Testis (tissue), 2 donors: ENCODE data around the gene VRK2.

Source experiments
- POLR2A ChIP-seq: fragments of 450-650 bp; IDR thresholded peaks from one replicate; pipeline ENCODE4 v1.6.1; 2017; ENCODE audit warnings: antibody characterized with exemption, mild to moderate bottlenecking, moderate library complexity
- TF ChIP-seq, protein P1 (sequence below), 3 experiments: fragments of 450-650 bp in 2 of 3; fragments of 200-600 bp in 1 of 3; sonication (generic) in 1 of 3; IDR thresholded peaks; one replicate each; pipeline ENCODE4 v1.5.1; 2016 to 2019; ENCODE audit warnings: antibody characterized with exemption in 3 of 3, mild to moderate bottlenecking in 2 of 3, moderate library complexity in 1 of 3

DNA sequence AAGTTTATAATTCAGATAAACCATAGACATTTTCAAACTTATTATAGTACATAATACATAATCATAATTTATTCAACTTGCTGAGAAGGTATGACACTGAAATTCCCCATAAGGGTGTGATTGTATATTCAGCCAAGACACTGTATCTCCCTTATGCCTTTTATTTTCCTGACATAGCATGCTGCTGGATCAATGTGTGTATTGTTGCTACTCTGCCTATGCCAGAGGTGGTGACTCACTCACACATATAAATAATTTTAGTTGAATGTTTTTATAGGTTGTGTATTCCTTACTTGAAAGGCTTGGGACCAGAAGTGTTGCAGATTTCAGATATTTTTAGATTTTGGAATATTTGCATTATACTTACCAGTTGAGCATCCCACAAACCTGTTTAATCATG is 86.8 kb downstream of the VRK2 start:
- TF ChIP-seq, protein P1, sequence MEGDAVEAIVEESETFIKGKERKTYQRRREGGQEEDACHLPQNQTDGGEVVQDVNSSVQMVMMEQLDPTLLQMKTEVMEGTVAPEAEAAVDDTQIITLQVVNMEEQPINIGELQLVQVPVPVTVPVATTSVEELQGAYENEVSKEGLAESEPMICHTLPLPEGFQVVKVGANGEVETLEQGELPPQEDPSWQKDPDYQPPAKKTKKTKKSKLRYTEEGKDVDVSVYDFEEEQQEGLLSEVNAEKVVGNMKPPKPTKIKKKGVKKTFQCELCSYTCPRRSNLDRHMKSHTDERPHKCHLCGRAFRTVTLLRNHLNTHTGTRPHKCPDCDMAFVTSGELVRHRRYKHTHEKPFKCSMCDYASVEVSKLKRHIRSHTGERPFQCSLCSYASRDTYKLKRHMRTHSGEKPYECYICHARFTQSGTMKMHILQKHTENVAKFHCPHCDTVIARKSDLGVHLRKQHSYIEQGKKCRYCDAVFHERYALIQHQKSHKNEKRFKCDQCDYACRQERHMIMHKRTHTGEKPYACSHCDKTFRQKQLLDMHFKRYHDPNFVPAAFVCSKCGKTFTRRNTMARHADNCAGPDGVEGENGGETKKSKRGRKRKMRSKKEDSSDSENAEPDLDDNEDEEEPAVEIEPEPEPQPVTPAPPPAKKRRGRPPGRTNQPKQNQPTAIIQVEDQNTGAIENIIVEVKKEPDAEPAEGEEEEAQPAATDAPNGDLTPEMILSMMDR (IDR thresholded peaks at IDR 0.05): no peak
- TF ChIP-seq POLR2A: no peak
